PC-3 (cell line): ENCODE data around the gene PIGB. TPM values are rescaled to one million over a fixed set of nuclear protein-coding genes. Genes with fewer than 3 reads are reported as not detected.
A peak's percentile ranks its signal among the peaks of the same experiment; 100 is the strongest.

Experiments used
- ATAC-seq: fragments of 200-7000 bp; cut with Tn5 transposase; 2 replicates; pipeline ENCODE4 v1.9.1; 2020; ENCODE audit warnings: mild to moderate bottlenecking, moderate library complexity
- BruUV-seq: library from RNA; stranded (reverse); fragments of 400-500 nt; replicated peaks from 2 replicates; lab custom pipeline; 2021; lab: Mats Ljungman, UMichigan
- CTCF ChIA-PET: fragments of 300-600 bp; sonication (Branson Sonifier 250); formaldehyde crosslinking; loops from one replicate; lab custom pipeline; 2022; ENCODE audit warnings: antibody characterized with exemption; lab: Charles Lee
- POLR2A ChIA-PET: fragments of 300-600 bp; sonication (Branson Sonifier 250); formaldehyde crosslinking; loops from one replicate; lab custom pipeline; 2022; ENCODE audit warnings: antibody characterized with exemption; ENCODE audit not compliant: unreplicated experiment; lab: Charles Lee
- DNase-seq: peaks from one replicate; pipeline ENCODE4 v3.0.0-alpha.2; 2015
- H2AFZ ChIP-seq: fragments of 300-600 bp; sonication (generic); 2 replicates; pipeline ENCODE4 v1.6.0; 2016; ENCODE audit warnings: antibody characterized with exemption, low read length
- H3F3A ChIP-seq: fragments of 300-600 bp; sonication (generic); one replicate; pipeline ENCODE4 v1.6.0; 2017; ENCODE audit warnings: antibody characterized with exemption, low read length, control low read depth, mild to moderate bottlenecking; ENCODE audit not compliant: unreplicated experiment
- H3K27ac ChIP-seq: fragments of 300-600 bp; sonication (generic); 2 replicates; pipeline ENCODE4 v1.5.1; 2016; ENCODE audit warnings: mild to moderate bottlenecking, low read length
- H3K27me3 ChIP-seq: fragments of 300-600 bp; sonication (generic); 2 replicates; pipeline ENCODE4 v1.6.1; 2016; ENCODE audit warnings: low read length, mixed read lengths
- H3K36me3 ChIP-seq: fragments of 300-600 bp; sonication (generic); 2 replicates; pipeline ENCODE4 v1.6.1; 2016; ENCODE audit warnings: low read depth, mixed run types, low read length, mixed read lengths
- H3K4me1 ChIP-seq: fragments of 300-600 bp; sonication (generic); 2 replicates; pipeline ENCODE4 v1.5.1; 2016; ENCODE audit warnings: low read length; ENCODE audit not compliant: insufficient read depth
- H3K4me2 ChIP-seq: fragments of 300-600 bp; sonication (generic); 2 replicates; pipeline ENCODE4 v1.6.0; 2016; ENCODE audit warnings: low read length
- H3K4me3 ChIP-seq: fragments of 300-600 bp; sonication (generic); 2 replicates; pipeline ENCODE4 v1.5.1; 2016; ENCODE audit warnings: mild to moderate bottlenecking, low read length, mixed read lengths
- H3K79me2 ChIP-seq: fragments of 300-600 bp; sonication (generic); 2 replicates; pipeline ENCODE4 v1.6.1; 2017; ENCODE audit warnings: low read length, mixed read lengths
- H3K9ac ChIP-seq: fragments of 300-600 bp; sonication (generic); 2 replicates; pipeline ENCODE4 v1.6.0; 2016; ENCODE audit warnings: mild to moderate bottlenecking, low read length
- H3K9me2 ChIP-seq: fragments of 300-600 bp; sonication (generic); replicated peaks from 2 replicates; pipeline ENCODE4 v1.6.1; 2016; ENCODE audit warnings: mixed run types, low read length, mixed read lengths
- H3K9me3 ChIP-seq: fragments of 300-600 bp; sonication (generic); 2 replicates; pipeline ENCODE4 v1.6.1; 2016; ENCODE audit warnings: low read length, mixed read lengths
- H4K20me1 ChIP-seq: fragments of 300-600 bp; sonication (generic); 2 replicates; pipeline ENCODE4 v1.6.1; 2016; ENCODE audit warnings: low read length, mixed read lengths
- CTCF ChIP-seq: fragments of 300-600 bp; sonication (generic); conservative IDR thresholded peaks from 2 replicates; pipeline ENCODE4 v1.5.1; 2017; ENCODE audit warnings: antibody characterized with exemption, low read depth, mild to moderate bottlenecking, low read length
- EZH2 ChIP-seq: fragments of 300-600 bp; sonication (generic); IDR thresholded peaks from one replicate; pipeline ENCODE4 v1.6.1; 2017; ENCODE audit warnings: antibody characterized with exemption, mild to moderate bottlenecking, low read length; ENCODE audit not compliant: unreplicated experiment
- EZH2phosphoT487 ChIP-seq: fragments of 300-600 bp; sonication (generic); IDR thresholded peaks from 2 replicates; pipeline ENCODE4 v1.6.1; 2018; ENCODE audit warnings: mild to moderate bottlenecking, antibody characterized with exemption, low read length, borderline replicate concordance
- intact Hi-C: fragments of 100-400 bp; cut with micrococcal nuclease; formaldehyde crosslinking; loops from 2 replicates; pipeline ENCODE4 v1.9.0; 2023
- total RNA-seq: library from RNA; depleted of rRNA; stranded (reverse); fragments of >200 nt; gene quantifications from 2 replicates; pipeline ENCODE4 v1.2.3, GENCODE V29; 2014

PIGB gene
- total RNA-seq, 1 experiment from 2014 or later, result 15.3 TPM

GRCh38 chr15:55281517-55282228 is 37.3 kb upstream of the PIGB start:
- TF ChIP-seq CTCF (no peak), EZH2 (no peak), EZH2phosphoT487 (no peak)
- Histone ChIP-seq H3K79me2 (no peaks in the 10 kb centered on the region; the same call in 1 of the 2 replicates), H3K4me3 (no peak overlapping the region), H3K9me3 (no peaks in the 10 kb centered on the region), H3K27ac (no peak overlapping the region), H3K9ac (no peak overlapping the region), H4K20me1 (no peaks in the 10 kb centered on the region), H3K4me1 (peaks cover 23% of the 10 kb centered on the region), H2AFZ (no peak overlapping the region), H3K4me2 (no peak overlapping the region), H3F3A (no peaks in the 10 kb centered on the region), H3K27me3 (no peaks in the 10 kb centered on the region), H3K9me2 (no peaks in the 10 kb centered on the region), H3K36me3 (no peaks in the 10 kb centered on the region)
- ChIA-PET CTCF (no interaction called here), POLR2A (no interaction called here)
- intact Hi-C loops, result no loop called here
- BruUV-seq, result no TSS peak
- DNase-seq, result no peak
- ATAC-seq, result no peak

- no peaks in the 10 kb centered on the region for H3K36me3 ChIP-seq
- no peak overlapping the region for H3K4me3 ChIP-seq
- peak; percentile 63 for ATAC-seq
- H3F3A ChIP-seq, result no peaks in the 10 kb centered on the region
- no peaks in the 10 kb centered on the region for H3K9me3 ChIP-seq
- ChIA-PET POLR2A (no interaction called here), CTCF (no interaction called here)
- no peaks in the 10 kb centered on the region for H4K20me1 ChIP-seq
- no peak overlapping the region for H2AFZ ChIP-seq
- no peaks in the 10 kb centered on the region for H3K27me3 ChIP-seq
- peaks cover 23% of the 10 kb centered on the region for H3K4me1 ChIP-seq
- H3K4me2 ChIP-seq, result no peak overlapping the region
- TF ChIP-seq EZH2phosphoT487 (no peak), EZH2 (no peak), CTCF (no peak)
- no peak overlapping the region for H3K27ac ChIP-seq
- no peaks in the 10 kb centered on the region; the same call in 1 of the 2 replicates for H3K79me2 ChIP-seq
- peak; percentile 43 for DNase-seq
- H3K9me2 ChIP-seq, result no peaks in the 10 kb centered on the region
- intact Hi-C loops, result no loop called here
- no peak overlapping the region for H3K9ac ChIP-seq
- no TSS peak for BruUV-seq
Measured at GRCh38 chr15:55282284-55282833, 36.7 kb upstream of the PIGB start.
